Subcutaneous preadipocyte (primary cell): ENCODE measurements around the gene SYT5. TPM values are rescaled to one million over a fixed set of nuclear protein-coding genes. Genes with fewer than 3 reads are reported as not detected.

Source experiments
- small RNA-seq: library from RNA; depleted of rRNA; stranded (forward); fragments of <200 nt; gene quantifications from one replicate; pipeline ENCODE3, GENCODE V24; 2012
- total RNA-seq: library from RNA; depleted of rRNA; stranded (reverse); fragments of >200 nt; gene quantifications from 2 replicates; pipeline ENCODE4 v1.2.3, GENCODE V29; 2012

SYT5 gene
- 0.39 and 1.1 TPM in 2 replicates for total RNA-seq

DNA sequence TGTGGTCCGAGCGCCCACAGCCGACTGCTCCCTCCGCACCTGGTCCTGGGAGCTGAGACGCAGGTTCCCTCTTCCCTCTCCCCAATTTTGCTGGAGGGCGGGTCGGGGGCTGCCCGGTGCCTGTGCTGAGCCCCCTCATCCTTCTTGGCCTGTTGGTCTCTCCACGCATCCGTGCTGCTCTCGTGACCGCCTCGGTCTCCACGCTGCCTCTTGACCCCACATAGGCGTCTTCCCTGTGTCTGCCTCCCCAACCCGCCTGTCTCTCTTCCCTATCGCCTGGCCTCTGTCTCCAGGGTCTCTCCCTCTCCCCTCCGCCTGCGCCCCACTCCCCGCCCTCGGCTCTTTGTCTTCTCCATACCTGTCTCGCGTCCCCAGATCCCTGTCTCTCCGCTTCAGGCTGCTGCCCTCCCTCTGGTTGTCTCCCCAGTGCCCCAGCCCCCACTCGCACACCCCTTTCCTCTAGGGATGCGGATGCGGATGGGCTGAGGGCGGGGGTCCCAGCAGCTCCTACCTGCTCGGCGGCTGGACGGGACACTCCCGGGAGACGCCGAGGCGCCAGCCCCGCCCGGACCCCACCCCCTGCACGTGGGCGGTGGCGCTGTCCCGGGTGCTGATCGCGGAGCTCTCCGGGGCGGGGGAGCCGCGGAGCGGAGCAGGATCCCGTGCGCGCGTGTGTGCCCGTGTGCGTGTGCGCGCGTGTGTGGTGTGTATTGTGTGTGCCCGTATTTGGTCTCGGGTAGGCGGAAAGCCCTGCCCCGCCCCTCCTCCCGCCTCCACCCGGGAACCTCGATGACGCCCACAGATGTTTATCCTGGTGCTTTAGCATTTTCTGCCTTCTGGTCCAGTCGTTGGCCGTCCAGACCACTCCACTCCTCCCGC lies at the start of gene SYT5:
SYT5 (minus strand) TSS at position 684 of the 879 bp plus-strand sequence. CDS start 1,248 bp downstream, outside the sequence.

GRCh38 chr19:55228403-55229031 lies 48.4 kb upstream of the SYT5 start, which contains the start of gene TMEM86B:
TMEM86B (minus strand) TSS chr19:55228763; CDS start chr19:55228741, 22 bp downstream.

DNA sequence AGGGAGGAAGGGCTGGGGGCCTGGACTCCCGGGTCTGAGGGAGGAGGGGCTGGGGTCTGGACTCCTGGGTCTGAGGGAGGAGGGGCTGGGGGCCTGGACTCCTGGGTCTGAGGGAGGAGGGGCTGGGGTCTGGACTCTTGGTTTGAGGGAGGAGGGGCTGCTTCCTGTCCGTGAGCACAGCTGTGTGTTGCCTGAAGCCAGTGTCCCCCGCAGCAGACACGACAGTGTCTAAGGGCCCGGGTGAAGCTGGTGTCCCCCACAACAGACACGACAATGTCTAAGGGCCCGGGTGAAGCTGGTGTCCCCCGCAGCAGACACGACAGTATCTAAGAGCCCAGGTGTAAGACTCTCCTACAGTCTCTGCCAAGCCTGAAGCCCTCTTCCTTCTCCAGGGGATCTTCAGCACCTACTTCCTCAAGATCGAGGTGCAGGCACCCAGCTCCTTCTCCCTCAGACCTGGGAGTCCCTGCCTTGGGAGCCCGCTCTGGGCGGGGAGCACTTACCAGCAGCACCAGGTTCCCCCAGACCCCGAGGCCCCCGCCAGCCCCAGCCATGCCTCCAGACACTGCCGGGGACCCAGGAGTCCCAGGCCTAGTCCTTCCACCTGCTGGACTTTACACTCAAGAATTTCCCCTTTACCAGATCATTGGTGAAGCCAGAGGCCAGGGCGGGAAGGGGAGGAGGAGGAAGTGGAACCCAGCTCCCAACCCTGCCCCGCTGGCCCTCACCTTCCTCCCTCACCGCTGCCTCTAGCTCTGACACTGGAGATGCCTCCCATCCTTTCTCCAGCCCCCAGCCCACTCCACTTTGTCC lies 29.0 kb upstream of the SYT5 start, which contains the start of gene PTPRH:
PTPRH (minus strand) TSS at position 622 of the 813 bp plus-strand sequence; CDS start at position 554, 68 bp downstream.

DNA sequence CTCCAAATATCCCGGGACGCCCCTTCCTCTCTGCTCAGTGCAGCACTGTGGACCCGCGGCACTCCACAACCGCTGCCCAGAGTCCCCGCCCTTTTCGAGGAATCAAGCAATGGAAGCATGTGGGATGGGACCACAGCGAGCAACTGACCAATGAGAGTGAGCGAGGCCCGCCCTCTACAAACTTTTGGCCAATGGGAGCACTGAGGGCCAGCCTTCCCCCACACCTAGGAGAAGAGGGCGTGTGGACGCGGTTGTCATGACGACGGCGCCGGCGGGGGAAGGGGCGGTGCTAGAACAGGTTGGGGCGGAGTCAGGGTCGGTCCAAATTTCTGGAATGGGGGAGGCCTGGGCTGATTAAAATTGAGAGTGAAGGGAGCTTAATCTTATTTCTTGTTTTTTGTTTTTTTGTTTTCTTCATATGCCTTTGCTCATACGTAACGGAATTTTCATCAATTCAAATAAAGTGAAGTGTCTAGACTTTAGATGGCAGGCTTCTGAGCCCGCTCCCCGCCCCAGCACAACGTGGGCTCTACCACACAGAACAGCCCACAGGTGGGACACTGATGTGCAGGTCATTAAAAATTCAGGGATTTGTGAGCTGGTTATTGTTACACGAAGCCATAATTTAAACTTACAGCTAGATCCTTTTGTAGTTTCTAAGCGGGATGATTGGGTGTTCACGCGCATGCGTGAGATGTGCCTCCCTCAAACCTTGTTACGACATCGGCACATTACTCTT lies 13.4 kb downstream of the SYT5 start, which contains the start of gene DNAAF3:
DNAAF3 (minus strand) TSS at position 84 of the 739 bp plus-strand sequence. CDS start 200 bp downstream, outside the sequence.

GRCh38 chr19:55157064-55157908 lies 22.8 kb downstream of the SYT5 start, which contains the start of gene TNNI3:
TNNI3 (minus strand) TSS chr19:55157732; CDS start chr19:55157589, 143 bp downstream.

DNA sequence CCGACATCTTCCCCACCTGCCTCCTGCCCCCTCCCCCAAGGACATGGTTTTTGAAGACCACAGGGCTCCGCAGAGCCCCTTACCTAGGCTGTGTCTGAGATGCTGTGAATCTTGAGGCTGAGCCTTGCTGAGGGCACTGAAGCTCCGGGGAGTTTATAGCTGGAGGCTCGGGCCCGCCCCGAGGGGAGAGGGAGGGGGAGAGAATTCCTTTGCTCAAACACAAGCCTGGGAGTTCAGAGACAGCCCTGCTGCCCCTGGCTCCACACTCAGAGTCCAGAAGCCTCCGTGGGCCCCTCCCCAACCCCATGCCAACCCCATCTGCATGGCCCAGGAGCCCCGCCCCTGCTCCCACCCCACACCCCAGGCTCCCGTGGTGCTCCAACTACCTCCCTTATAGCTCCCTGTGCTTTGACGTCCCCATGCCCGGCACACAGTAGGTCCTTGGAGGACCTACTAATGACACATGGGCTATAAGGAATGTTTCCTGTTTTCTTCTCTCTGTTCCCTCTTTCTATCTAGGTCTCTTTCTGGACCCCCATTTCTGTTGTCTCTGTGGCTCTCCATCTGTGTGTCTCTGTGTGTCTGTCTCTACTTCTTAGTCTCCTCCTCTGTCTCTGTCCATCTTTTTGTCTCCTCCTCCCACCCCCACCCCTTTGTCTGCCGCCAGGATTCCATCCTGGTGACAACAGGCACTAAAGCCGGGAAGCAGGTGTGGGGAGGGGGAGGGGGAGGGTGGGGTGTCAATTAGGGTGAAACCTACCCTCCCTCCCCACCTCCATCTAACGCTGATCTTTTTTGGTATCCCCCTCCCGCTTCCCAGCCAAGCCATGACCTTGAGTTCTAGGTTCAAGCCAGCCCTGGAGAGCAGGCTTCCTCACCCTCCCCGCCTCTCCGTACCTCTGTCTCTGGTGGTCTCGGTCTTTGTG lies 30.7 kb downstream of the SYT5 start, which contains the start of gene TNNT1:
TNNT1 (minus strand) TSS at position 129 of the 926 bp plus-strand sequence. CDS start 2,049 bp downstream, outside the sequence.

Small RNA genes within 50 kb of the gene (small RNA-seq; reads per million reads assigned to genes)
- gene MIR7975 (not detected), gene RF01210 (not detected)

Other genes starting within 250 kb of the SYT5 start
- gene NLRP7, start 232.8 kb downstream of the SYT5 start, total RNA-seq, result not detected in 2 replicates
- gene NLRP2, start 213.9 kb downstream of the SYT5 start, total RNA-seq, result under 0.01 and 0.37 TPM in 2 replicates
- not detected in 2 replicates for gene GP6, start 142.0 kb downstream of the SYT5 start, total RNA-seq
- 11.0 and 14.3 TPM in 2 replicates for gene RDH13, start 117.1 kb downstream of the SYT5 start, total RNA-seq
- 0.98 TPM in 1 of 2 replicates, not detected in the other for gene EPS8L1, start 104.4 kb downstream of the SYT5 start, total RNA-seq
- gene PPP1R12C, start 62.7 kb downstream of the SYT5 start, total RNA-seq, result 39.3 and 55.1 TPM in 2 replicates
- 0.73 and 2.9 TPM in 2 replicates for gene TNNT1, start 31.1 kb downstream of the SYT5 start, total RNA-seq
- 0.37 TPM in 1 of 2 replicates, not detected in the other for gene TNNI3, start 22.6 kb downstream of the SYT5 start, total RNA-seq
- 0.59 and 1.5 TPM in 2 replicates for gene DNAAF3, start 13.7 kb downstream of the SYT5 start, total RNA-seq
- gene PTPRH, start 29.2 kb upstream of the SYT5 start, total RNA-seq, result 5.3 and 11.4 TPM in 2 replicates
- 0.73 and 2.3 TPM in 2 replicates for gene TMEM86B, start 48.5 kb upstream of the SYT5 start, total RNA-seq
- gene PPP6R1, start 78.7 kb upstream of the SYT5 start, total RNA-seq, result 32.3 and 44.8 TPM in 2 replicates
- 36.6 and 38.9 TPM in 2 replicates for gene HSPBP1, start 99.8 kb upstream of the SYT5 start, total RNA-seq
- 0.59 and 1.8 TPM in 2 replicates for gene BRSK1, start 103.7 kb upstream of the SYT5 start, total RNA-seq
- gene TMEM150B, start 145.1 kb upstream of the SYT5 start, total RNA-seq, result not detected in 2 replicates
- 6.6 and 7.6 TPM in 2 replicates for gene KMT5C, start 159.6 kb upstream of the SYT5 start, total RNA-seq
- gene COX6B2, start 174.4 kb upstream of the SYT5 start, total RNA-seq, result not detected in 2 replicates
- not detected in 2 replicates for gene GARIN5B, start 183.0 kb upstream of the SYT5 start, total RNA-seq
- gene IL11, start 190.2 kb upstream of the SYT5 start, total RNA-seq, result 0.37 and 1.6 TPM in 2 replicates
- not detected in 2 replicates for gene TMEM190, start 196.5 kb upstream of the SYT5 start, total RNA-seq
- not detected in 2 replicates for gene TMEM238, start 204.0 kb upstream of the SYT5 start, total RNA-seq
- gene RPL28, start 205.6 kb upstream of the SYT5 start, total RNA-seq, result 171 and 427 TPM in 2 replicates
- 72.0 and 185 TPM in 2 replicates for gene UBE2S, start 227.5 kb upstream of the SYT5 start, total RNA-seq